Endothelial cell of umbilical vein (primary cell): ENCODE results near the gene CKS1B. TPM values are rescaled to one million over a fixed set of nuclear protein-coding genes. Genes with fewer than 3 reads are reported as not detected.

Experiments used
- BruUV-seq: library from RNA; stranded (reverse); fragments of 400-500 nt; replicated peaks from 2 replicates; lab custom pipeline; 2021; lab: Mats Ljungman, UMichigan
- CTCF ChIA-PET: fragments of 300-600, 350-600 bp; sonication (Branson Sonifier 250); formaldehyde crosslinking; loops from one replicate; lab custom pipeline; 2021; ENCODE audit warnings: antibody characterized with exemption, inconsistent platforms; lab: Charles Lee
- POLR2A ChIA-PET: fragments of 300-600, 350-600 bp; sonication (Branson Sonifier 250); formaldehyde crosslinking; loops from one replicate; lab custom pipeline; 2021; ENCODE audit warnings: antibody characterized with exemption, inconsistent platforms; lab: Charles Lee
- DNase-seq: peaks from one replicate; pipeline ENCODE4 v3.0.0-alpha.2; 2011; ENCODE audit warnings: low read depth, low spot score
- FAIRE-seq: peaks from 2 replicates; lab custom pipeline; 2011; peaks lifted over from hg19 to GRCh38; lab: Jason Lieb, UNC
- H2AFZ ChIP-seq: 2 replicates; pipeline ENCODE4 v1.6.0; 2012; ENCODE audit warnings: low read depth, low read length, control low read depth, inconsistent platforms
- H3K27ac ChIP-seq: 2 replicates; pipeline ENCODE4 v1.5.1; 2011; ENCODE audit warnings: low read depth, mild to moderate bottlenecking, control low read depth, low read length, moderate library complexity; ENCODE audit not compliant: insufficient read depth
- H3K27me3 ChIP-seq, 2 experiments: 2 replicates each; pipeline versions ENCODE4 v1.6.0 to v1.6.1; 2011; ENCODE audit warnings: low read length in 2 of 2, mixed read lengths in 1 of 2; ENCODE audit not compliant: control insufficient read depth in 2 of 2, insufficient read depth in 2 of 2
- H3K36me3 ChIP-seq, 2 experiments: 2 replicates in 1 of 2; 3 replicates in 1 of 2; pipeline ENCODE4 v1.5.1; 2011; ENCODE audit warnings: low read length in 2 of 2, mild to moderate bottlenecking in 1 of 2, moderate library complexity in 1 of 2; ENCODE audit not compliant: control insufficient read depth in 2 of 2, insufficient read depth in 2 of 2; ENCODE audit errors: extremely low read depth in 1 of 2
- H3K4me1 ChIP-seq: 3 replicates; pipeline ENCODE4 v1.5.1; 2011; ENCODE audit warnings: mild to moderate bottlenecking, low read length; ENCODE audit not compliant: control insufficient read depth, insufficient read depth; ENCODE audit errors: extremely low read depth
- H3K4me2 ChIP-seq: 2 replicates; pipeline ENCODE4 v1.6.1; 2011; ENCODE audit warnings: low read length, control low read depth, mixed read lengths; ENCODE audit not compliant: insufficient read depth
- H3K4me3 ChIP-seq, 3 experiments: fragments of 200-600 bp in 1 of 3; sonication (generic), shearing (Covaris generic) in 1 of 3; replicated peaks in 1 of 3; 2 replicates each; pipeline ENCODE4 v1.5.1; 2011 to 2016; ENCODE audit warnings: control low read depth in 3 of 3, low read length in 3 of 3, mild to moderate bottlenecking in 2 of 3, inconsistent platforms in 1 of 3, low read depth in 1 of 3, moderate library complexity in 1 of 3; ENCODE audit not compliant: insufficient read depth in 1 of 3
- H3K79me2 ChIP-seq: 2 replicates; pipeline ENCODE4 v1.6.0; 2012; ENCODE audit warnings: low read length, inconsistent platforms; ENCODE audit not compliant: control insufficient read depth, insufficient read depth
- H3K9ac ChIP-seq: replicated peaks from 2 replicates; pipeline ENCODE3; 2011; ENCODE audit warnings: low read length, control low read depth; ENCODE audit not compliant: insufficient read depth; ENCODE audit errors: extremely low read depth
- H3K9me1 ChIP-seq: replicated peaks from 3 replicates; pipeline ENCODE4 v1.6.0; 2011; ENCODE audit warnings: mild to moderate bottlenecking, low read length; ENCODE audit not compliant: control insufficient read depth, insufficient read depth; ENCODE audit errors: extremely low read depth
- H3K9me3 ChIP-seq: replicated peaks from 2 replicates; pipeline ENCODE4 v1.5.1; 2012; ENCODE audit warnings: low read length, inconsistent platforms; ENCODE audit not compliant: control insufficient read depth, insufficient read depth
- H4K20me1 ChIP-seq: replicated peaks from 2 replicates; pipeline ENCODE3; 2011; ENCODE audit warnings: mild to moderate bottlenecking, low read length; ENCODE audit not compliant: control insufficient read depth, insufficient read depth; ENCODE audit errors: extremely low read depth
- CTCF ChIP-seq, 2 donors: IDR thresholded peaks; 1 replicate in 1 of 2; 2 replicates in 1 of 2; pipeline ENCODE4 v1.5.1; 2011; ENCODE audit warnings: low read length in 2 of 2, mild to moderate bottlenecking in 2 of 2, moderate library complexity in 2 of 2, control low read depth in 1 of 2, inconsistent platforms in 1 of 2, low read depth in 1 of 2; ENCODE audit not compliant: insufficient read depth in 1 of 2; ENCODE audit errors: extremely low read depth in 1 of 2
- EZH2 ChIP-seq: IDR thresholded peaks from 2 replicates; pipeline ENCODE4 v1.6.1; 2012; ENCODE audit warnings: borderline replicate concordance, low read depth, mild to moderate bottlenecking, moderate library complexity, low read length, inconsistent platforms; ENCODE audit not compliant: severe bottlenecking
- FOS ChIP-seq: IDR thresholded peaks from 2 replicates; pipeline ENCODE4 v1.6.1; 2011; ENCODE audit warnings: mild to moderate bottlenecking, low read length, moderate library complexity, borderline replicate concordance; ENCODE audit not compliant: insufficient read depth
- GATA2 ChIP-seq: IDR thresholded peaks from 2 replicates; pipeline ENCODE4 v1.7.0; 2011; ENCODE audit warnings: low read depth, mild to moderate bottlenecking, moderate library complexity, mixed read lengths, low read length; ENCODE audit not compliant: insufficient read length, insufficient read depth
- JUN ChIP-seq: IDR thresholded peaks from 2 replicates; pipeline ENCODE4 v1.6.1; 2011; ENCODE audit warnings: borderline replicate concordance, low read depth; ENCODE audit not compliant: insufficient read length, insufficient read depth
- MAX ChIP-seq: IDR thresholded peaks from 2 replicates; pipeline ENCODE4 v1.6.1; 2011; ENCODE audit not compliant: insufficient read depth, insufficient read length
- MYC ChIP-seq: IDR thresholded peaks from one replicate; pipeline ENCODE4 v1.6.1; 2011; ENCODE audit warnings: mild to moderate bottlenecking, low read depth, low read length
- POLR2A ChIP-seq: IDR thresholded peaks from 2 replicates; pipeline ENCODE4 v1.6.1; 2012; ENCODE audit warnings: low read depth, mild to moderate bottlenecking, control low read depth, low read length
- POLR2AphosphoS5 ChIP-seq: IDR thresholded peaks from 2 replicates; pipeline ENCODE4 v1.6.1; 2012; ENCODE audit warnings: low read depth, mild to moderate bottlenecking, control low read depth, low read length, moderate library complexity; ENCODE audit not compliant: insufficient read depth
- dilution Hi-C: fragments of 300-500 bp; cut with MboI; formaldehyde crosslinking; loops from one replicate; pipeline ENCODE4 v1.15.0; 2019; ENCODE audit warnings: low sequenced_read_pairs; ENCODE audit not compliant: extremely low pct_ligation_motif_present
- intact Hi-C: fragments of 100-400 bp; cut with micrococcal nuclease; formaldehyde crosslinking; loops from one replicate; pipeline ENCODE4 v1.10.0; 2022
- polyA plus RNA-seq, 4 experiments: library from polyadenylated mRNA; depleted of rRNA in 3 of 4; stranded (reverse) in 3 of 4; unstranded in 1 of 4; fragments of >200 nt; gene quantifications; 2 replicates each; pipeline versions ENCODE4 v1.2.1 to v1.2.3, GENCODE V29; 2011 to 2012; ENCODE audit warnings: missing spikeins in 1 of 4
- total RNA-seq: library from RNA; stranded (reverse); gene quantifications from 2 replicates; pipeline ENCODE4 v1.2.3, GENCODE V29; 2021

CKS1B gene
- total and polyA plus RNA-seq, 2 donors (not counting 3 experiments of a cell fraction or from before 2014, with no cell fraction given), result 126 to 280 TPM

- Histone ChIP-seq H3K27me3 (no peaks in the 10 kb centered on the region), H3K9me3 (no peaks in the 10 kb centered on the region), H3K36me3 (no peaks in the 10 kb centered on the region), H3K27ac (no peak overlapping the region), H3K4me2 (no peak overlapping the region), H3K4me3 (no peak overlapping the region), H3K4me1 (peaks cover 8% of the 10 kb centered on the region), H3K9ac (no peak overlapping the region), H3K79me2 (no peaks in the 10 kb centered on the region), H4K20me1 (no peaks in the 10 kb centered on the region), H2AFZ (no peak overlapping the region), H3K9me1 (no peaks in the 10 kb centered on the region)
- TF ChIP-seq MYC (no peak), JUN (no peak), FOS (no peak), POLR2A (no peak), CTCF (IDR thresholded peaks at IDR 0.05; ENCODE audit: extremely low read depth in 1 of 2, insufficient read depth in 1 of 2, low read depth in 1 of 2, low read length in 2 of 2) (no peak), GATA2 (no peak), POLR2AphosphoS5 (no peak), EZH2 (no peak), MAX (no peak)
- DNase-seq, result no peak
- no TSS peak for BruUV-seq
- POLR2A ChIA-PET, result interaction anchor here (0.7 kb wide), 1 partner anchor 26 kb away, joined by 5 read pairs; no protein-coding TSS in a partner anchor
- CTCF ChIA-PET, result interaction anchor here (0.7 to 1.5 kb wide), 4 partner anchors 17 to 269 kb away, joined by 3 to 5 read pairs (median 4); partner anchors contain the start of gene PBXIP1
- dilution Hi-C loops, result no loop called here
- intact Hi-C loops, result no loop called here
- no peak for FAIRE-seq
Observed at GRCh38 chr1:154938604-154939399, 35.7 kb upstream of the CKS1B start.
